PC-3 (cell line): ENCODE measurements around the gene PFKFB4. TPM values are rescaled to one million over a fixed set of nuclear protein-coding genes. Genes with fewer than 3 reads are reported as not detected.

Source experiments
- ATAC-seq: fragments of 200-7000 bp; cut with Tn5 transposase; 2 replicates; pipeline ENCODE4 v1.9.1; 2020; ENCODE audit warnings: mild to moderate bottlenecking, moderate library complexity
- BruUV-seq: library from RNA; stranded (reverse); fragments of 400-500 nt; replicated peaks from 2 replicates; lab custom pipeline; 2021; lab: Mats Ljungman, UMichigan
- CTCF ChIA-PET: fragments of 300-600 bp; sonication (Branson Sonifier 250); formaldehyde crosslinking; loops from one replicate; lab custom pipeline; 2022; ENCODE audit warnings: antibody characterized with exemption; lab: Charles Lee
- POLR2A ChIA-PET: fragments of 300-600 bp; sonication (Branson Sonifier 250); formaldehyde crosslinking; loops from one replicate; lab custom pipeline; 2022; ENCODE audit warnings: antibody characterized with exemption; ENCODE audit not compliant: unreplicated experiment; lab: Charles Lee
- DNase-seq: peaks from one replicate; pipeline ENCODE4 v3.0.0-alpha.2; 2015
- H2AFZ ChIP-seq: fragments of 300-600 bp; sonication (generic); 2 replicates; pipeline ENCODE4 v1.6.0; 2016; ENCODE audit warnings: antibody characterized with exemption, low read length
- H3F3A ChIP-seq: fragments of 300-600 bp; sonication (generic); one replicate; pipeline ENCODE4 v1.6.0; 2017; ENCODE audit warnings: antibody characterized with exemption, low read length, control low read depth, mild to moderate bottlenecking; ENCODE audit not compliant: unreplicated experiment
- H3K27ac ChIP-seq: fragments of 300-600 bp; sonication (generic); 2 replicates; pipeline ENCODE4 v1.5.1; 2016; ENCODE audit warnings: mild to moderate bottlenecking, low read length
- H3K27me3 ChIP-seq: fragments of 300-600 bp; sonication (generic); 2 replicates; pipeline ENCODE4 v1.6.1; 2016; ENCODE audit warnings: low read length, mixed read lengths
- H3K36me3 ChIP-seq: fragments of 300-600 bp; sonication (generic); 2 replicates; pipeline ENCODE4 v1.6.1; 2016; ENCODE audit warnings: low read depth, mixed run types, low read length, mixed read lengths
- H3K4me1 ChIP-seq: fragments of 300-600 bp; sonication (generic); 2 replicates; pipeline ENCODE4 v1.5.1; 2016; ENCODE audit warnings: low read length; ENCODE audit not compliant: insufficient read depth
- H3K4me2 ChIP-seq: fragments of 300-600 bp; sonication (generic); 2 replicates; pipeline ENCODE4 v1.6.0; 2016; ENCODE audit warnings: low read length
- H3K4me3 ChIP-seq: fragments of 300-600 bp; sonication (generic); 2 replicates; pipeline ENCODE4 v1.5.1; 2016; ENCODE audit warnings: mild to moderate bottlenecking, low read length, mixed read lengths
- H3K79me2 ChIP-seq: fragments of 300-600 bp; sonication (generic); 2 replicates; pipeline ENCODE4 v1.6.1; 2017; ENCODE audit warnings: low read length, mixed read lengths
- H3K9ac ChIP-seq: fragments of 300-600 bp; sonication (generic); 2 replicates; pipeline ENCODE4 v1.6.0; 2016; ENCODE audit warnings: mild to moderate bottlenecking, low read length
- H3K9me2 ChIP-seq: fragments of 300-600 bp; sonication (generic); replicated peaks from 2 replicates; pipeline ENCODE4 v1.6.1; 2016; ENCODE audit warnings: mixed run types, low read length, mixed read lengths
- H3K9me3 ChIP-seq: fragments of 300-600 bp; sonication (generic); 2 replicates; pipeline ENCODE4 v1.6.1; 2016; ENCODE audit warnings: low read length, mixed read lengths
- H4K20me1 ChIP-seq: fragments of 300-600 bp; sonication (generic); 2 replicates; pipeline ENCODE4 v1.6.1; 2016; ENCODE audit warnings: low read length, mixed read lengths
- CTCF ChIP-seq: fragments of 300-600 bp; sonication (generic); conservative IDR thresholded peaks from 2 replicates; pipeline ENCODE4 v1.5.1; 2017; ENCODE audit warnings: antibody characterized with exemption, low read depth, mild to moderate bottlenecking, low read length
- EZH2 ChIP-seq: fragments of 300-600 bp; sonication (generic); IDR thresholded peaks from one replicate; pipeline ENCODE4 v1.6.1; 2017; ENCODE audit warnings: antibody characterized with exemption, mild to moderate bottlenecking, low read length; ENCODE audit not compliant: unreplicated experiment
- EZH2phosphoT487 ChIP-seq: fragments of 300-600 bp; sonication (generic); IDR thresholded peaks from 2 replicates; pipeline ENCODE4 v1.6.1; 2018; ENCODE audit warnings: mild to moderate bottlenecking, antibody characterized with exemption, low read length, borderline replicate concordance
- intact Hi-C: fragments of 100-400 bp; cut with micrococcal nuclease; formaldehyde crosslinking; loops from 2 replicates; pipeline ENCODE4 v1.9.0; 2023
- total RNA-seq: library from RNA; depleted of rRNA; stranded (reverse); fragments of >200 nt; gene quantifications from 2 replicates; pipeline ENCODE4 v1.2.3, GENCODE V29; 2014

The PFKFB4 gene
- total RNA-seq, 1 experiment from 2014 or later: 33.5 TPM

- POLR2A ChIA-PET: no interaction called here
- Histone ChIP-seq H3F3A (no peaks in the 10 kb centered on the region), H3K27me3 (no peaks in the 10 kb centered on the region), H3K4me3 (no peak overlapping the region), H3K4me2 (no peak overlapping the region), H3K79me2 (peaks cover 12% of the 10 kb centered on the region), H3K9ac (no peak overlapping the region), H3K9me3 (no peaks in the 10 kb centered on the region), H3K4me1 (peaks cover 54% of the 10 kb centered on the region), H3K9me2 (no peaks in the 10 kb centered on the region), H3K27ac (no peak overlapping the region), H3K36me3 (peaks cover 70% of the 10 kb centered on the region), H2AFZ (no peak overlapping the region), H4K20me1 (no peaks in the 10 kb centered on the region)
- CTCF ChIA-PET: no interaction called here
- intact Hi-C loops: no loop called here
- ATAC-seq (no peak), DNase-seq (no peak)
- BruUV-seq: no TSS peak
- TF ChIP-seq EZH2: no peak
- TF ChIP-seq CTCF: no peak
- no peak for TF ChIP-seq EZH2phosphoT487
Measured at GRCh38 chr3:48600711-48601621, 44.4 kb upstream of the PFKFB4 start.

GRCh38 chr3:48599509-48600285, 43.1 kb upstream of the PFKFB4 start:
- ATAC-seq (no peak), DNase-seq (no peak)
- Histone ChIP-seq H3K36me3 (peaks cover 58% of the 10 kb centered on the region), H3K4me1 (peaks cover 67% of the 10 kb centered on the region), H3K9me3 (no peaks in the 10 kb centered on the region), H3K9me2 (no peaks in the 10 kb centered on the region), H3K9ac (peak overlapping the region; percentile 4; the same call in 1 of the 2 replicates), H3F3A (no peaks in the 10 kb centered on the region), H4K20me1 (no peaks in the 10 kb centered on the region), H3K4me2 (peak overlapping the region; percentile 59), H2AFZ (no peak overlapping the region), H3K4me3 (no peak overlapping the region), H3K27me3 (no peaks in the 10 kb centered on the region), H3K79me2 (no peaks in the 10 kb centered on the region), H3K27ac (peak overlapping the region; percentile 89)
- TF ChIP-seq EZH2 (no peak), CTCF (no peak), EZH2phosphoT487 (no peak)
- BruUV-seq: no TSS peak
- intact Hi-C loops: loop anchor here (5.0 kb wide), 1 partner anchor 42 kb away; the partner anchor contains the start of gene PFKFB4
- POLR2A ChIA-PET: no interaction called here
- CTCF ChIA-PET: no interaction called here
